ENCODE data around the gene CCND2. TPM values are rescaled to one million over a fixed set of nuclear protein-coding genes. Genes with fewer than 3 reads are reported as not detected.

CCND2 gene
- total RNA-seq, 1 experiment from 2014 or later, result 194 TPM

DNA sequence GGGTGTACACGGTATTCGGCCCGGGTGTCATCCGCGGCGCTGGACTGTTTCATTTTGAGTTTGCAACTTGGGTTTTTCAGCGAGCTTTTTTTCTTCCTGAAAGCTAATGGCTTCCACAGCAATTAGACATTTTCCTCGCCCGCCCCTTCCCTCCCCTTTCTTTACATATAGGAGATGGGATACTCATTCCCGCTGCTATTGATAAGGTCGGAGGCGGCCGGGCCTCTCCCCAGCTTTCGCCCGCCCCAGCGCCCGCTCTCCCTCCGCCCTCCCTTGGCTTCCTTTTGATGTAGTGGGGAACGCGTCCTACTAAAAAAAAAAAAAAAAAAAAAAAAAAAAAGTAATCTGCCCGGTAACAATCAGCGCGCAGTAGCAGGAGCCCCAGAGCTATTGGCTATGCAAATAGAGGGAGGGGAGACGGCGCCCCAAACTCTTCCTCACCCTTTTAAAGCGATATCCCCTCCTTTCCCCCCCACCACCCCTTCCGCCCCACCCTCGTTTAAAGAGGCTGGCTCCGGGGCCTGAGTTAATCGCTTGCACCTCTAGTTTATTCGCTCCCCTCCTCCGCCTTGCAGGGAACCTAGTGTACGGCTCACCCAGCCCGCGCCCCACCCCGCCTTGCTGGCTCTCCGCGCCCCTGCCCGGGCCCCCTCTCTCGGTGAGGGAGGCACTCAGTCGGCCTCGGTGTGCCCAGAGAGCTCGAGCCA lies 1.7 kb upstream of the CCND2 start (continued):
- TF ChIP-seq ATF6 (CRISPR knock-in tag; IDR thresholded peaks at IDR 0.05), result no peak
- TF ChIP-seq, protein P1, sequence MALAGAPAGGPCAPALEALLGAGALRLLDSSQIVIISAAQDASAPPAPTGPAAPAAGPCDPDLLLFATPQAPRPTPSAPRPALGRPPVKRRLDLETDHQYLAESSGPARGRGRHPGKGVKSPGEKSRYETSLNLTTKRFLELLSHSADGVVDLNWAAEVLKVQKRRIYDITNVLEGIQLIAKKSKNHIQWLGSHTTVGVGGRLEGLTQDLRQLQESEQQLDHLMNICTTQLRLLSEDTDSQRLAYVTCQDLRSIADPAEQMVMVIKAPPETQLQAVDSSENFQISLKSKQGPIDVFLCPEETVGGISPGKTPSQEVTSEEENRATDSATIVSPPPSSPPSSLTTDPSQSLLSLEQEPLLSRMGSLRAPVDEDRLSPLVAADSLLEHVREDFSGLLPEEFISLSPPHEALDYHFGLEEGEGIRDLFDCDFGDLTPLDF (CRISPR knock-in tag; IDR thresholded peaks at IDR 0.05), result no peak
- no peak for TF ChIP-seq ATF1 (CRISPR knock-in tag; IDR thresholded peaks at IDR 0.05)
- no peak for TF ChIP-seq ZNF423 (CRISPR knock-in tag; IDR thresholded peaks at IDR 0.05)

- H3K4me1 Mint-ChIP-seq, result peaks cover 37% of the 10 kb centered on the region
- peak overlapping the region; percentile 94 for H3K27ac Mint-ChIP-seq
- DNase-seq (ENCODE audit: low spot score), result peak; percentile 72
- H3K27me3 Mint-ChIP-seq (ENCODE audit: low read depth), result peaks cover 21% of the 10 kb centered on the region
- ATAC-seq, result no peak
- H3K9me3 Mint-ChIP-seq, result no peaks in the 10 kb centered on the region
- peak overlapping the region; percentile 91 for H3K4me3 Mint-ChIP-seq
- ChIA-PET POLR2A (interaction anchor here (0.5 to 4.3 kb wide), 21 partner anchors 7 to 1227 kb away, joined by 3 to 45 read pairs (median 4); no protein-coding TSS in a partner anchor), CTCF (interaction anchor here (0.7 to 3.7 kb wide), 15 partner anchors 10 to 308 kb away, joined by 3 to 22 read pairs (median 5); partner anchors contain the start of gene FGF23)
- H3K36me3 Mint-ChIP-seq, result peaks cover 25% of the 10 kb centered on the region
- peak; percentile 85; the same call in 1 of the 2 replicates for TF ChIP-seq RELA (CRISPR knock-in tag; IDR thresholded peaks at IDR 0.05; ENCODE audit: borderline replicate concordance)
- TF ChIP-seq E2F5 (CRISPR knock-in tag; IDR thresholded peaks at IDR 0.05), result peak; percentile 84; the same call in 1 of the 2 replicates
- TF ChIP-seq CREB1 (CRISPR knock-in tag; IDR thresholded peaks at IDR 0.05), result peak; percentile 92
- no peak for TF ChIP-seq ERG (CRISPR knock-in tag; IDR thresholded peaks at IDR 0.05)
- no peak for TF ChIP-seq HMGA2 (CRISPR knock-in tag; IDR thresholded peaks at IDR 0.05)
- peak; percentile 98 for TF ChIP-seq ETV6 (CRISPR knock-in tag; IDR thresholded peaks at IDR 0.05)
- no peak for TF ChIP-seq OVOL2 (CRISPR knock-in tag; IDR thresholded peaks at IDR 0.05; ENCODE audit: borderline replicate concordance)
- TF ChIP-seq EMX1 (CRISPR knock-in tag; IDR thresholded peaks at IDR 0.05), result no peak
- TF ChIP-seq, protein P2, sequence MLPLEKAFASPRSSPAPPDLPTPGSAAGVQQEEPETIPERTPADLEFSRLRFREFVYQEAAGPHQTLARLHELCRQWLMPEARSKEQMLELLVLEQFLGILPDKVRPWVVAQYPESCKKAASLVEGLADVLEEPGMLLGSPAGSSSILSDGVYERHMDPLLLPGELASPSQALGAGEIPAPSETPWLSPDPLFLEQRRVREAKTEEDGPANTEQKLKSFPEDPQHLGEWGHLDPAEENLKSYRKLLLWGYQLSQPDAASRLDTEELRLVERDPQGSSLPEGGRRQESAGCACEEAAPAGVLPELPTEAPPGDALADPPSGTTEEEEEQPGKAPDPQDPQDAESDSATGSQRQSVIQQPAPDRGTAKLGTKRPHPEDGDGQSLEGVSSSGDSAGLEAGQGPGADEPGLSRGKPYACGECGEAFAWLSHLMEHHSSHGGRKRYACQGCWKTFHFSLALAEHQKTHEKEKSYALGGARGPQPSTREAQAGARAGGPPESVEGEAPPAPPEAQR (CRISPR knock-in tag; IDR thresholded peaks at IDR 0.05), result no peak
- peak; percentile 99 for TF ChIP-seq ARID4B (CRISPR knock-in tag; IDR thresholded peaks at IDR 0.05; ENCODE audit: borderline replicate concordance)
- TF ChIP-seq, protein P3, sequence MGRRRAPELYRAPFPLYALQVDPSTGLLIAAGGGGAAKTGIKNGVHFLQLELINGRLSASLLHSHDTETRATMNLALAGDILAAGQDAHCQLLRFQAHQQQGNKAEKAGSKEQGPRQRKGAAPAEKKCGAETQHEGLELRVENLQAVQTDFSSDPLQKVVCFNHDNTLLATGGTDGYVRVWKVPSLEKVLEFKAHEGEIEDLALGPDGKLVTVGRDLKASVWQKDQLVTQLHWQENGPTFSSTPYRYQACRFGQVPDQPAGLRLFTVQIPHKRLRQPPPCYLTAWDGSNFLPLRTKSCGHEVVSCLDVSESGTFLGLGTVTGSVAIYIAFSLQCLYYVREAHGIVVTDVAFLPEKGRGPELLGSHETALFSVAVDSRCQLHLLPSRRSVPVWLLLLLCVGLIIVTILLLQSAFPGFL (CRISPR knock-in tag; IDR thresholded peaks at IDR 0.05; ENCODE audit: borderline replicate concordance), result peak; percentile 54; the same call in 1 of the 2 replicates
- peak; percentile 92; the same call in 1 of the 2 replicates for TF ChIP-seq ZNF219 (CRISPR knock-in tag; IDR thresholded peaks at IDR 0.05; ENCODE audit: borderline replicate concordance)
- TF ChIP-seq NFYB (CRISPR knock-in tag; conservative IDR thresholded peaks at IDR 0.05; ENCODE audit: low read depth), result no peak
- TF ChIP-seq IRF1 (CRISPR knock-in tag; IDR thresholded peaks at IDR 0.05), result peak; percentile 95
- TF ChIP-seq ZNF317 (CRISPR knock-in tag; IDR thresholded peaks at IDR 0.05; ENCODE audit: borderline replicate concordance, low read depth), result peak; percentile 24; the same call in 1 of the 2 replicates
Observed at GRCh38 chr12:4272424-4273272, 914 bp upstream of the CCND2 start.
